SH-SY5Y (cell line): ENCODE measurements around the gene SEPTIN1.
A peak's percentile ranks its signal among the peaks of the same experiment; 100 is the strongest.

Experiments used
- GATA2 ChIP-seq: IDR thresholded peaks from 2 replicates; pipeline ENCODE4 v1.6.1; 2011; ENCODE audit warnings: mild to moderate bottlenecking, low read depth, low read length
- GATA3 ChIP-seq: IDR thresholded peaks from 2 replicates; pipeline ENCODE4 v1.6.1; 2011; ENCODE audit warnings: low read depth, mild to moderate bottlenecking, low read length, moderate library complexity

The SEPTIN1 gene

GRCh38 chr16:30409125-30410060, 27.0 kb upstream of the SEPTIN1 start:
- TF ChIP-seq GATA3: no peak
- TF ChIP-seq GATA2: no peak

GRCh38 chr16:30407804-30408534, 25.6 kb upstream of the SEPTIN1 start:
- TF ChIP-seq GATA3 (no peak), GATA2 (no peak)

GRCh38 chr16:30407102-30407803, 24.9 kb upstream of the SEPTIN1 start, which contains the start of gene ZNF771:
ZNF771 (plus strand) TSS chr16:30407606; CDS start chr16:30408054, 448 bp downstream.
- no peak for TF ChIP-seq GATA3
- TF ChIP-seq GATA2: peak; percentile 43; the same call in 1 of the 2 replicates

GRCh38 chr16:30406795-30407101, 24.4 kb upstream of the SEPTIN1 start:
- no peak for TF ChIP-seq GATA2
- TF ChIP-seq GATA3: no peak

- TF ChIP-seq GATA3: no peak
- no peak for TF ChIP-seq GATA2
These were observed 19.5 kb upstream of the SEPTIN1 start for GRCh38 chr16:30401768-30402425.

GRCh38 chr16:30399435-30400186, 17.2 kb upstream of the SEPTIN1 start:
- TF ChIP-seq GATA3 (no peak), GATA2 (no peak)

GRCh38 chr16:30398661-30399434, 16.5 kb upstream of the SEPTIN1 start:
- TF ChIP-seq GATA3 (no peak), GATA2 (no peak)

GRCh38 chr16:30397776-30398660, 15.7 kb upstream of the SEPTIN1 start:
- TF ChIP-seq GATA2 (no peak), GATA3 (no peak)

- TF ChIP-seq GATA3 (no peak), GATA2 (no peak)
These were observed 14.7 kb upstream of the SEPTIN1 start for GRCh38 chr16:30397056-30397455.

GRCh38 chr16:30395992-30396585, 13.7 kb upstream of the SEPTIN1 start:
- TF ChIP-seq GATA2: peak; percentile 80
- no peak for TF ChIP-seq GATA3
